Nephron progenitor cell (in vitro differentiated cells): ENCODE results near the gene PCP2.

Experiments used
- DNase-seq: peaks from one replicate; pipeline ENCODE4 v3.0.0; 2021
- H3K27ac Mint-ChIP-seq: 2 replicates; pipeline ENCODE4 v1.8.0; 2021; ENCODE audit warnings: mild to moderate bottlenecking, moderate library complexity, mixed read lengths
- H3K27me3 Mint-ChIP-seq: 2 replicates; pipeline ENCODE4 v1.8.0; 2021; ENCODE audit warnings: mild to moderate bottlenecking, low read depth, mixed read lengths; ENCODE audit not compliant: poor library complexity
- H3K36me3 Mint-ChIP-seq: 2 replicates; pipeline ENCODE4 v1.8.0; 2021; ENCODE audit warnings: low read depth, mixed read lengths
- H3K4me1 Mint-ChIP-seq: 2 replicates; pipeline ENCODE4 v1.8.0; 2021; ENCODE audit warnings: mixed read lengths
- H3K4me3 Mint-ChIP-seq: 2 replicates; pipeline ENCODE4 v1.8.0; 2021; ENCODE audit warnings: mild to moderate bottlenecking, moderate library complexity, mixed read lengths
- H3K9me3 Mint-ChIP-seq: 2 replicates; pipeline ENCODE4 v1.8.0; 2021; ENCODE audit warnings: mild to moderate bottlenecking, moderate library complexity, mixed read lengths
- TF ChIP-seq, protein P1 (sequence below): fragments of 200-600 bp; sonication (generic); IDR thresholded peaks from 2 replicates; pipeline ENCODE4 v1.5.0; 2021; ENCODE audit warnings: antibody characterized with exemption

PCP2 gene

DNA sequence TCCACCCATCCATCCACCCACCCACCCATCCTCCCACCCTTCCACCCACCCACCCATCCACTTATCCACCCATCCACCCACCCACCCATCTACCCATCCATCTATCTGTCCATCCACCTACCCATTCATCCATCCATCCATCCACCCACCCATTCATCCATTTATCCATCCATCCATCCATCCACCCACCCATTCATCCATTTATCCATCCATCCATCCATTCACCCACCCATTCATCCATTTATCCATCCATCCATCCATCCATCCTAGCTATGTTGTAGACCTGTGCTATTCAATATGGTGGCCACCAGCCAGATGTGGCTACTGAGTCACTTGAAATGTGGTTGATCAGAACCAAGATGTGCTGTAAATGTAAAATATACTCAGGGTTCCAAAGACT is 32.8 kb downstream of the PCP2 start:
- TF ChIP-seq, protein P1, sequence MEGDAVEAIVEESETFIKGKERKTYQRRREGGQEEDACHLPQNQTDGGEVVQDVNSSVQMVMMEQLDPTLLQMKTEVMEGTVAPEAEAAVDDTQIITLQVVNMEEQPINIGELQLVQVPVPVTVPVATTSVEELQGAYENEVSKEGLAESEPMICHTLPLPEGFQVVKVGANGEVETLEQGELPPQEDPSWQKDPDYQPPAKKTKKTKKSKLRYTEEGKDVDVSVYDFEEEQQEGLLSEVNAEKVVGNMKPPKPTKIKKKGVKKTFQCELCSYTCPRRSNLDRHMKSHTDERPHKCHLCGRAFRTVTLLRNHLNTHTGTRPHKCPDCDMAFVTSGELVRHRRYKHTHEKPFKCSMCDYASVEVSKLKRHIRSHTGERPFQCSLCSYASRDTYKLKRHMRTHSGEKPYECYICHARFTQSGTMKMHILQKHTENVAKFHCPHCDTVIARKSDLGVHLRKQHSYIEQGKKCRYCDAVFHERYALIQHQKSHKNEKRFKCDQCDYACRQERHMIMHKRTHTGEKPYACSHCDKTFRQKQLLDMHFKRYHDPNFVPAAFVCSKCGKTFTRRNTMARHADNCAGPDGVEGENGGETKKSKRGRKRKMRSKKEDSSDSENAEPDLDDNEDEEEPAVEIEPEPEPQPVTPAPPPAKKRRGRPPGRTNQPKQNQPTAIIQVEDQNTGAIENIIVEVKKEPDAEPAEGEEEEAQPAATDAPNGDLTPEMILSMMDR: no peak
- Mint-ChIP-seq H3K4me3 (no peak overlapping the region), H3K9me3 (no peaks in the 10 kb centered on the region), H3K4me1 (no peaks in the 10 kb centered on the region), H3K27me3 (peaks cover 38% of the 10 kb centered on the region), H3K27ac (no peak overlapping the region), H3K36me3 (no peaks in the 10 kb centered on the region)
- no peak for DNase-seq

DNA sequence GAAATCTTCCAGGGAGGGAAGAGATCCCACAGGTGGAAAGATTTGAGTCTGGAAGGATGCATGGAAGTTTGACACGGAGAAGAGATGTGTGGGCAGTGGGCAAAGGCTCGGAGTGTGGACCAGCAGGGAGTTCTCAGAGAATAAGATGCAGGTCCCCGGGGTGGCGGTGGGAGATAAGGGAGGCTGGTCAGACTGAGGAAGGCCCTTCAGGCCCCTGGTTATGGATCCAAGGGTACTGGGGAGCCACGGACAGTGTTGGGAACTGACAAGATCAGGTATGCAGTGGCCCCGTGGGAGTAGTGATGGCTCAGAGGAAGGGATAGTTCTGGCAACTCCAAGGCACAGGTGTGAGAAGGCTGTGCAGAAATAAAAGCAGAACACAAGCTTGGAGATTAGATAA is 35.3 kb downstream of the PCP2 start:
- Mint-ChIP-seq H3K27me3 (peaks cover 53% of the 10 kb centered on the region), H3K36me3 (no peaks in the 10 kb centered on the region), H3K4me1 (peaks cover 5% of the 10 kb centered on the region), H3K9me3 (no peaks in the 10 kb centered on the region), H3K4me3 (no peak overlapping the region), H3K27ac (no peak overlapping the region)
- TF ChIP-seq, protein P1: no peak
- no peak for DNase-seq

GRCh38 chr19:7597689-7598088 is 35.8 kb downstream of the PCP2 start:
- no peak overlapping the region for H3K27ac Mint-ChIP-seq
- peak overlapping the region; percentile 42 for H3K4me3 Mint-ChIP-seq
- H3K27me3 Mint-ChIP-seq: peaks cover 58% of the 10 kb centered on the region
- DNase-seq: no peak
- H3K4me1 Mint-ChIP-seq: peaks cover 5% of the 10 kb centered on the region
- TF ChIP-seq, protein P1: no peak
- no peaks in the 10 kb centered on the region for H3K36me3 Mint-ChIP-seq
- H3K9me3 Mint-ChIP-seq: no peaks in the 10 kb centered on the region

GRCh38 chr19:7596211-7596937 is 37.1 kb downstream of the PCP2 start:
- Mint-ChIP-seq H3K4me1 (peaks cover 5% of the 10 kb centered on the region), H3K9me3 (no peaks in the 10 kb centered on the region), H3K36me3 (no peaks in the 10 kb centered on the region), H3K4me3 (peak overlapping the region; percentile 79), H3K27ac (no peak overlapping the region), H3K27me3 (peaks cover 65% of the 10 kb centered on the region)
- TF ChIP-seq, protein P1: no peak
- peak; percentile 22 for DNase-seq

- no peak within 1 kb of the TSS for H3K27ac Mint-ChIP-seq
- H3K27me3 Mint-ChIP-seq: peaks cover 70% of the 10 kb centered on the region
- no peaks in the 10 kb centered on the region for H3K36me3 Mint-ChIP-seq
- H3K4me1 Mint-ChIP-seq: peaks cover 5% of the 10 kb centered on the region
- DNase-seq: peak; percentile 88
- TF ChIP-seq, protein P1: no peak
- H3K4me3 Mint-ChIP-seq: peak within 1 kb of the TSS; percentile 79
- H3K9me3 Mint-ChIP-seq: no peaks in the 10 kb centered on the region
These were observed 37.9 kb downstream of the PCP2 start, which contains the start of gene CAMSAP3 for GRCh38 chr19:7595466-7596133. TSS of gene CAMSAP3 (plus strand) at chr19:7595863. CDS start at chr19:7596003, 140 bp downstream.
